Adipocyte (in vitro differentiated cells): Measurements from ENCODE around the gene CDT1.
"Not testable (repeated sequence)": the region's sequence is repeated elsewhere in the genome, so short reads cannot be mapped to it uniquely, and the experiment has no call there.

Source experiments
- DNase-seq: peaks from one replicate; pipeline ENCODE4 v3.0.0-alpha.2; 2015; ENCODE audit warnings: low read depth
- H3K27me3 ChIP-seq: replicated peaks from 2 replicates; pipeline ENCODE4 v1.7.0; 2013; ENCODE audit warnings: mild to moderate bottlenecking, low read length, moderate library complexity; ENCODE audit not compliant: control insufficient read depth, insufficient read depth
- H3K36me3 ChIP-seq: 2 replicates; pipeline ENCODE4 v1.7.0; 2013; ENCODE audit warnings: low read length, mild to moderate bottlenecking, moderate library complexity; ENCODE audit not compliant: control insufficient read depth, insufficient read depth, severe bottlenecking
- H3K4me1 ChIP-seq: 2 replicates; pipeline ENCODE4 v1.7.0; 2013; ENCODE audit warnings: mild to moderate bottlenecking, low read length, moderate library complexity; ENCODE audit not compliant: control insufficient read depth, insufficient read depth
- H3K4me3 ChIP-seq: 2 replicates; pipeline ENCODE4 v1.7.0; 2013; ENCODE audit warnings: mild to moderate bottlenecking, low read length, moderate library complexity
- H3K9ac ChIP-seq: 2 replicates; pipeline ENCODE4 v1.7.0; 2013; ENCODE audit warnings: mild to moderate bottlenecking, low read length, moderate library complexity
- H3K9me3 ChIP-seq: 2 replicates; pipeline ENCODE4 v1.7.0; 2013; ENCODE audit warnings: mild to moderate bottlenecking, low read length, moderate library complexity; ENCODE audit not compliant: control insufficient read depth

Gene CDT1

DNA sequence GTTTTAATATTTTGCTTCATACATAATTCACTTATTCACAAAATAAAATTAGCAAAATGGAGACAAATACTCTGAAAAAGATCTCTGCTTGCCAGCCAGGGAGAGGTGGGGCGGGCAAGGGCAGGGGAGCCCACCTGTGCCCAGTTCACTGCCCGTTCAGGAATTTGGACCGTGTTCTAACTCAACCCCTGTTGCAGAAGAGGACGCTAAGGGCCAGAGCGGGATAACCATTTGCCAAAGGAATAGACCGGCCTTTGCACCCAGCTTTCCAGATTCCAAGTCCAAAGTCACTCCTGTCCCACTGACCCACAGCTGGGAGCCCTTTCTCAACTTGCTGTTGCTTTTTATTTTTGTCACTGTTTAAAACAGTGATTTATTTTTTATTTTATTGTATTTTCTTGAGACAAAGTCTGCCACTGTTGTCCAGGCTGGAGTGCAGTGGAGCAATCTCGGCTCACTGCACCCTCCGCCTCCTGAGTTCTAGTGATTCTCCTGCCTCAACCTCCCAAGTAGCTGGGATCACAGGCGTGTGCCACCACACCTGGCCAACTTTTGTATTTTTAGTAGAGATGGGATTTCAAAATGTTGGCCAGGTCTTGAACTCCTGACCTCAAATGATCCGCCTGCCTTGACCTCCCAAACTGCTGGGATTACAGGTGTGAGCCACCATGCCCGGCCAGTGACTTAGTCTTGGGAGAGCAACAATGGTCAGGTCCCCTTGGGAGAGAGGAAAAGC, 15.8 kb upstream of the CDT1 start:
- no peak overlapping the region for H3K4me3 ChIP-seq
- H3K9me3 ChIP-seq: no peaks in the 10 kb centered on the region

DNA sequence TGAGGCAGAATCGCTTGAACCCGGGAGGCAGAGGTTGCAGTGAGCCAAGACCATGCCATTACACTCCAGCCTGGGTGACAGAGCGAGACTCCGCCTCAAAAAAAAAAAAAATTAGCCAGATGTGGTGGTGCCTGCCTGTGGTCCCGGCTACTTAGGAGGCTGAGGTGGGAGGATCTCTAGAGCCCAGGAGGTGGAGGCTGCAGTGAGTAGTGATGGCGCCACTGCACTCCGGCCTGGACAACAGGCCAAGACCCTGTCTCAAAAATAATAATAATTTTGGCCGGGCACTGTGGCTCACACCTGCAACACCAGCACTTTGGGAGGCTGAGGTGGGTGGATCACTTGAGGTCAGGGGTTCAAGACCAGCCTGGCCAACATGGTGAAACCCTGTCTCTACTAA, 14.8 kb upstream of the CDT1 start:
- not testable (repeated sequence) for DNase-seq, H3K4me3 ChIP-seq

More for the DNA sequence above, 15.8 kb upstream of the CDT1 start:
- H3K9ac ChIP-seq: no peak overlapping the region
- H3K4me1 ChIP-seq: peaks cover 30% of the 10 kb centered on the region
- H3K36me3 ChIP-seq: no peaks in the 10 kb centered on the region
- no peak for DNase-seq
- H3K27me3 ChIP-seq: peaks cover 4% of the 10 kb centered on the region

DNA sequence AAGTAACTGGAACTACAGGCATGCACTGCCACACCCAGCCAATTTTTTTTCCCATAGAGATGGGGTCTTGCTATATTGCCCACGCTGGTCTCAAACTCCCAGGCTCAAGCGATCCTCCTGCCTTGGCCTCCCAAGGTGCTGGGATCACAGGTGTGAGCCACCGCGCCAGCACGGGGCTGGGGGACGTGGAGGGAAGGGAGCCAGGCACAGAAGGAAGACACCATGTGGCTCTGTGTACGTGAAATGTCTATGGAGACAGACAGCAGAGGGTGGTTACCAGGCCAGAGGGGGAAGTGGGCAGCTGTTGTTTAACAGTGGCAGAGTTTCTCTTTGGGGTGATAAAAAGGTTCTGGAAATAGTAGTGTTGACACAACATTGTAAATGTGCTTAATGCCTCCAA, 14.0 kb upstream of the CDT1 start:
- Histone ChIP-seq H3K27me3 (peaks cover 6% of the 10 kb centered on the region), H3K36me3 (no peaks in the 10 kb centered on the region), H3K9ac (no peak overlapping the region), H3K4me3 (no peak overlapping the region), H3K4me1 (peaks cover 23% of the 10 kb centered on the region), H3K9me3 (no peaks in the 10 kb centered on the region)
- no peak for DNase-seq

More for the DNA sequence above, 14.8 kb upstream of the CDT1 start:
- H3K9ac ChIP-seq, H3K27me3 ChIP-seq, H3K36me3 ChIP-seq, H3K9me3 ChIP-seq: not testable (repeated sequence)
- peaks cover 23% of the 10 kb centered on the region for H3K4me1 ChIP-seq

DNA sequence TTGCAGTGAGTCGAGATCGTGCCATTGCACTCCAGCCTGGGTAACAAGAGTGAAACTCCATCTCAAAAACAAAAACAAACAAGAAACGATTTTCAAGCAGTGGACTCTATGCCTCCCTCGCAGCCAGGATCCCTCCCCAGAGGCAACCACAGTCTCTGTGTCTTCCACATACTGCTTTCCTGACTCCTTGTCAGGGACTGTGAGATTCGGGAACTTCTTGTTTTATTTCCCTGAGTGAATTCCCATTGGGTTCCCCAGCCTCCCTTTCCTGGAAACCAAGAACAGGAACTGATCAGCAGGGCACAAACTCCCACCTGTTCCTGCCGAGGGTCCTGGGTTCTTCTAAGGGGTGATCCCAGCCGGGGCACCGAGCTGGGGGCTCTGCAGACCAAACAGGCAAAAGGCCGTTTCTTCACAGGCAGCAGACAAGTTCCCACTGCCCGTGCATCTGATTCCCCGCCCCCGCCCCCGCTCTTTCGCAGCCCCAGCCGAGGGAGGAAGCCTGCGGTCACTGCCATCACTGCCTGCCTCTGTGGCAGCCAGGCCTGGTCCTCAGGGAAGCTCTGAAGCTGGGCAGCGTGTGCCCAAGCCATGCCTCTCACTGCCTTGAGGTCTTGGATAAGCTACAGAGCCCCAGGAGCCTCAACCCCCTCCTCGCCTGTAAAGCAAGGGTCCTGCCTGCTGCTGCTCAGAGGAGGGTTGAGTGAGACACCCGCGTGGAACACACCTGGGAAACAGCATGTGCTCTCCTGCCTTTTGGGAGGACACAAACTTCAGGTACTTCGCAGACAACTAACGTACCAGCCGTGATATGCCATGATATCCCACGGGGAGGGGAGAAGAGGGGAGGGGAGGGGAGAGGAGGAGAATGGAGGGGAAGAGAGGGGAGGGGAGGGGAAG, 13.0 kb upstream of the CDT1 start:
- DNase-seq: peak; percentile 55
- H3K4me3 ChIP-seq: no peak overlapping the region
- H3K9me3 ChIP-seq: no peaks in the 10 kb centered on the region
- peaks cover 23% of the 10 kb centered on the region for H3K4me1 ChIP-seq
- H3K9ac ChIP-seq: no peak overlapping the region
- H3K27me3 ChIP-seq: peaks cover 6% of the 10 kb centered on the region
- H3K36me3 ChIP-seq: no peaks in the 10 kb centered on the region

DNA sequence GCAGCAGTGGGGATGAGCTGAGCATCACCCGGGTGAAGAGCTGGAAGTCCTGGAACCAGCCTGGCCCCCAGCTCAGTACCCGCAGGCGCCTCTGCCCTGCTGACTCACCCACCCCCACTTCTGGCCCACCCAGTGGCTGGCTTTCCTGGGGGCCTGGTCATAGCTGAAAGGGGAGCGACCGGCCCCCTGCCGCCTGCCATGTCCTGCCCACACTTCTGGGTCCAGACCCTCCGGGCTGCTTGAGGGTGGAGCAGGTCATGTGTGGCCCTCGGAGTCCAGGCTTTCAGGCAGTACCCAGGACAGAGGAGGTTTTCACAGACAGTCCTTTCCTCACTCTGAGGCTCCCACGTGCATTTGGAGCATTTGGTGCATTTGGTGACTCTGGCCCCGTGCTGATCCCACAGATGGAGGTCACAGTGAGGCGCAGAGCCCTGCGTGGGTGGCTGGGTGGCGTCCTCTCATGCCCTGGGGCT, 11.5 kb upstream of the CDT1 start:
- H3K9me3 ChIP-seq: no peaks in the 10 kb centered on the region
- DNase-seq: peak; percentile 62

DNA sequence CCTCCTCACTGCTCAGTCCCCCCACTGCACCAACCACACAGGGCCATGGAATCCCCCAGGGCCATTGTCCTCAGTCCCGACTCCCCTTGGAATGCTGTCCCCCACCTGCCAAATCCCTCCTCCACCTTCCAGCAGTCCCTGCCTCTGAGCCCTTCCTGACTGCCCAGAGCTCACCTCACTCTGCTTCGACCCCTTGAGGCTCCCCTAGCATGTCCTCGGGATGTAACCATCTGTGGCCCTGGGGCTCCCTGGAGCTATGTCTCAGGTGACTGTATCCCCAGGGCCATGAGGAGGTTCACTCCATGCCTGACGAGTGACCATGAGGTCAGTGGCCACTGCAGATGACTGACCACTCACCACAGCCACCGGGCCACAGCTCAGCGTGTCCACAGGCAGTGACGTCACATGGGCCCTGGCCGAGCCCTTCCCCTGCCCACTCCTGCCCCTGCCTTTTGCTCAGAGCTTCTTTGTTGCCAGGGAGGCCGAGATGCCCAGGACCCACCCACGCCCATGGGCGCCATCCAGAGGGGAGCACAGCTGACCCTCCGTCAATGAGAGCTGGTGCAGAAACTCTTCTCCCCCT, 10.8 kb upstream of the CDT1 start:
- DNase-seq: no peak
- no peak overlapping the region for H3K9ac ChIP-seq
- no peak overlapping the region for H3K4me3 ChIP-seq
- no peaks in the 10 kb centered on the region for H3K9me3 ChIP-seq
- H3K4me1 ChIP-seq: peaks cover 19% of the 10 kb centered on the region
- H3K27me3 ChIP-seq: peaks cover 6% of the 10 kb centered on the region
- H3K36me3 ChIP-seq: no peaks in the 10 kb centered on the region

More for the DNA sequence above, 11.5 kb upstream of the CDT1 start:
- Histone ChIP-seq H3K27me3 (peaks cover 6% of the 10 kb centered on the region), H3K9ac (no peak overlapping the region), H3K4me3 (no peak overlapping the region), H3K4me1 (peaks cover 23% of the 10 kb centered on the region), H3K36me3 (no peaks in the 10 kb centered on the region)

DNA sequence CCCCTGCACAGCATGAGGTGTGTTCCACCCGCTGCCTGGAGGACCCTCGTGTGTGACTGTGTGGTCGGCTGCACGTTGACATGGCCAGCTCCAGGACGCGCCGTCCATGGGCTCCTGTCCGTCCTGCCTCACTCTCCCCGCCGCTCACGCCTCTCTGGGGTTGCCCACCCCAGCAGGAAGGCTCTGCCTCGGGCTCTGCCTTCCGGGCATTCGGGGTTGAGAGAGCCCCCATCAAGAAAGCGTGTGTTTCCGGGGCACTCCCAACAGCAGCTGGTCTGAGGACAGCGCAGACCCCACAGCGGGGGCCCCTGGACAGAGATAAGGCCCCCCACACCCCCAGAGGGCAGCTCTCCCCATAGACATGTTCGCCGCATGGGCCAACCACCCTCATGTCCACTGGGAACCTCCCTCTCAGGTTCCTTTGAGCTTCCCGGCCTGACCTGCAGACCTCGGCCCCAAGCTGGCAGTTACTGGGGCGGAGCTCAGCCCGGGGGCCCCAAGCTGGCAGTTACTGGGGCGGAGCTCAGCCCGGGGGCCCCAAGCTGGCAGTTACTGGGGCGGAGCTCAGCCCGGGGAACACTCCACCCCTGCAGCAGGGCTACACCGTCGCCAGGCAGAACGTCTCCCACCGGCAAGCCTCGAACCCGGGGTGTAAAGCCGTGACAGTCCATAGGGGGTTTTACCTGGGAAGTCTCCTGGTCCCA, 10.2 kb upstream of the CDT1 start:
- Histone ChIP-seq H3K4me1 (peaks cover 19% of the 10 kb centered on the region), H3K27me3 (peaks cover 6% of the 10 kb centered on the region), H3K36me3 (no peaks in the 10 kb centered on the region), H3K9ac (no peak overlapping the region), H3K4me3 (no peak overlapping the region), H3K9me3 (no peaks in the 10 kb centered on the region)
- DNase-seq: no peak

DNA sequence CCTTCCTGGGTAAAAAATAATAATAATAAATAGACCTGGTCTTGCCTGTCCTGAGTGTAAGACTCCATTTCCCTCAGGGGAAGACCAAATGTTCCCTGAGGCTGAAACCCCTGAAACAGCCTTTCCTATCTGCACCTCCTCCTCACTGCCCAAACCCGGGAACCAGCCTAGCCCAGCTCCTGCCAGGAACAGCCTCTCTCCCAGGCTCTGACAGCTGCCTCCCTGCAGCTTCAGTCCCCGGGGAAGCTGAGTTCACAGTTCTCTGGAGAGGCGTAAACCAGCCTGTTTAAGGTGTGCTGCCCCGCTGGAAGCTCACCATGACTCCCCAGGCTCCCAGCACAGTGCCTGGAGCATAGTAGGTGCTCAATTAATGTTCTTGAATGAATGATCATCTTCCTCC, 7.3 kb upstream of the CDT1 start:
- no peaks in the 10 kb centered on the region for H3K36me3 ChIP-seq
- H3K27me3 ChIP-seq: peaks cover 6% of the 10 kb centered on the region

DNA sequence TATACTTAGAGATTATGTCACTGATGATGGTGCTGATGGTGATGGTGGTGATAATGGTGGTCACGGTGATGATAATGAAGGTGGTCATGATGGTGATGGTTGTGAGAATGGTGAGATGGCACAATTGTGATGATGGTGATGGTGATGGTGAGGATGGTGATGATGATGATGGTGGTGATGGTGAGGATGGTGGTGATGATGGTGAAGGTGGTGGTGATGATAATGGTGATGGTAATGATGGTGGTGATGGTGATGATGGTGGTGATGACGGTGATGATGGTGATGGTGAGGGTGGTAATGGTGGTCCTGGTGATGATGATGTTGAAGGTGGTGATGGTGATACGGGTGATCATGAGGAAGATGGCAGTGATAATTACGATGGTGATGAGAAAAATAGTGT, 5.5 kb upstream of the CDT1 start:
- Histone ChIP-seq H3K27me3 (no peaks in the 10 kb centered on the region), H3K4me3 (no peak overlapping the region), H3K4me1 (peaks cover 4% of the 10 kb centered on the region), H3K36me3 (no peaks in the 10 kb centered on the region), H3K9me3 (no peaks in the 10 kb centered on the region), H3K9ac (no peak overlapping the region)
- DNase-seq: no peak

More for the DNA sequence above, 7.3 kb upstream of the CDT1 start:
- Histone ChIP-seq H3K9me3 (no peaks in the 10 kb centered on the region), H3K4me3 (no peak overlapping the region), H3K4me1 (peaks cover 9% of the 10 kb centered on the region), H3K9ac (no peak overlapping the region)
- DNase-seq: no peak

DNA sequence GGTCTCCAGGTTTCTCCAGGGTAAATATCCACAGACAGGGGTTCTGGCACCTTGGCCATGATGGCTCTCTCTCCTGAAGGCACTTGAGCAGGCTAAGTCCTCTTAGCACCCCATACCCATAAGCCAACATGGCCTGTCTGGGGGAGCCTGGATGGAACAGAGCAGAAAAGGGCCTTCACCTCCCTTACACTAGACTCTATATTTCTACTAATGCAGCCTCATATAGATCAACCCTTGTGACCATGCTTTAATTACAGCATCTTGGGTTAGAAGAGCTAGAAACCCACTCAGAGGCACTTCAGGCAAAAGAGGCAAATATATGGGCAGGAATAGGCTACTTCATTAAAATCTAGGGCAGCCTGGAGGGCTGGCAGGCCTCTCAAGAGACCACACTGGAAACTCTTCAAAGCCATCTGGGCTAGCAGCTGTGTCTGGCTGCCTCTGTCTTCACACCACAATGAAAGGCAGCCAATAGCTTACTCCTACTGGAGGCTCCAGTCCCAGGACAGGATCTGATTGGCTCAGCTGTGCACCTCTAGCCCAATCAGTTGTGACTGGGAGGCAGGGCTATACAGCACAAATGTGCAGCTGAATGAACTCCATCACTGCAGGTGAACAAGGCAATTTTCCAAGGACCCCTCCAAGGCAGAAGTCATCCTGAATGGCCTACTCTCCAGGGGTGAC, 4.7 kb upstream of the CDT1 start:
- Histone ChIP-seq H3K4me1 (peaks cover 4% of the 10 kb centered on the region), H3K4me3 (no peak overlapping the region), H3K27me3 (no peaks in the 10 kb centered on the region), H3K9ac (no peak overlapping the region), H3K36me3 (no peaks in the 10 kb centered on the region), H3K9me3 (no peaks in the 10 kb centered on the region)
- no peak for DNase-seq
